ENCODE results near the gene CMTM4. TPM values are rescaled to one million over a fixed set of nuclear protein-coding genes. Genes with fewer than 3 reads are reported as not detected.

The CMTM4 gene
- total RNA-seq, 1 experiment from 2014 or later = 77.8 TPM

DNA sequence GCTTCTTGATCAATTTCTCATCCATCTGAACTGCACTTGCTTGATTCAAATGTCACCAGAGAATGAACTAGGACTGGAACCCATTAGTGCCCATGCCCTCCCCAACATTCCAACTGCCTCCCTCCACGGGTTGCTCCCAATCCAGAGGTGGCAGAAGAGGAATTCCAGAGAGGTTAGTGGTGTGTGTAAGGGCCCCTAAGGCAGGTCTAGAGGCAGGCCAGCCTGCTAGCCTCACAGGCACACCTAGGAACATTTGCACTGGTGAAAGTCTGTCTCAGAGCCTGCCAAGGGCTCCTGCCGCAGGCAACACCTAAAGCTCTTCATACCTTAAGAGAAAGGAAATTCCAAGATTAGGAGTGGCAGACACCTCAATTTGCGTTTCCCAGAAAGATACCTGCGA is 21.2 kb upstream of the CMTM4 start:
- POLR2A ChIA-PET = no interaction called here
- BruUV-seq (replicated peaks) = no TSS peak
- H3K9me2 ChIP-seq (ENCODE audit: insufficient read depth) = no peaks in the 10 kb centered on the region
- H3K36me3 ChIP-seq (ENCODE audit: control insufficient read depth in 1 of 2, insufficient read depth in 2 of 2, low read length in 2 of 2) = peaks cover 10 to 11% of the 10 kb centered on the region in 2 experiments
- CTCF ChIA-PET = interaction anchor here (2.0 kb wide), 1 partner anchor 150 kb away, joined by 4 read pairs; no protein-coding TSS in a partner anchor
- no peak overlapping the region for H3K4me2 ChIP-seq (ENCODE audit: low read length)
- no peaks in the 10 kb centered on the region for H3K79me2 ChIP-seq (ENCODE audit: insufficient read depth, low read length)
- no peaks in the 10 kb centered on the region for H3K9me3 ChIP-seq (ENCODE audit: control insufficient read depth in 1 of 2, insufficient read depth in 1 of 2, low read depth in 1 of 2, low read length in 2 of 2)
- no peaks in the 10 kb centered on the region for H3K27me3 ChIP-seq (ENCODE audit: insufficient read depth, low read length)
- no peaks in the 10 kb centered on the region for H3K4me1 ChIP-seq (ENCODE audit: control insufficient read depth in 1 of 2, insufficient read depth in 2 of 2, low read length in 2 of 2)
- intact Hi-C loops (cut with micrococcal nuclease) = no loop called here
- TF ChIP-seq RAD21 (IDR thresholded peaks at IDR 0.05; ENCODE audit: low read depth) = no peak
- no peak for TF ChIP-seq EGR1 (IDR thresholded peaks at IDR 0.05; ENCODE audit: low read depth)
- no peak for TF ChIP-seq CEBPB (IDR thresholded peaks at IDR 0.05; ENCODE audit: low read depth)
- no peak for TF ChIP-seq EZH2 (IDR thresholded peaks at IDR 0.05)
- TF ChIP-seq SRF (IDR thresholded peaks at IDR 0.05; ENCODE audit: low read depth) = no peak
- TF ChIP-seq ZFX (IDR thresholded peaks at IDR 0.05) = no peak
- no peak for TF ChIP-seq POLR2A (IDR thresholded peaks at IDR 0.05; ENCODE audit: borderline replicate concordance, extremely low read depth, insufficient read depth, insufficient read length)
- no peaks in the 10 kb centered on the region for H4K20me1 ChIP-seq (ENCODE audit: insufficient read depth)
- RAD21 ChIA-PET (ENCODE audit: low non-redundant PET in 1 of 2, low total read pairs in 2 of 2, uncharacterized antibody in 2 of 2, unreplicated experiment in 2 of 2) = no interaction called here
- ATAC-seq (no peak), DNase-seq (ENCODE audit: low read depth, low spot score) (no peak)
- H3K9ac ChIP-seq (ENCODE audit: low read length) = no peak overlapping the region
- no peak overlapping the region for H2AFZ ChIP-seq (ENCODE audit: low read depth, low read length, poor library complexity, severe bottlenecking)
- no peak overlapping the region for H3K4me3 ChIP-seq (replicated peaks in 1 of 2; ENCODE audit: low read depth in 1 of 2, low read length in 2 of 2)
- H3K27ac ChIP-seq (ENCODE audit: low read depth, low read length) = no peak overlapping the region

- H4K20me1 ChIP-seq (ENCODE audit: insufficient read depth) = no peaks in the 10 kb centered on the region
- ChIA-PET POLR2A (no interaction called here), RAD21 (ENCODE audit: low non-redundant PET in 1 of 2, low total read pairs in 2 of 2, uncharacterized antibody in 2 of 2, unreplicated experiment in 2 of 2) (no interaction called here), CTCF (interaction anchor here (1.6 to 2.0 kb wide), 2 partner anchors 113 to 151 kb away, joined by 3 to 4 read pairs; partner anchors contain the start of gene NAE1)
- H3K4me2 ChIP-seq (ENCODE audit: low read length) = no peak overlapping the region
- no peaks in the 10 kb centered on the region for H3K9me2 ChIP-seq (ENCODE audit: insufficient read depth)
- intact Hi-C loops (cut with micrococcal nuclease) = no loop called here
- no peak for DNase-seq (ENCODE audit: low read depth, low spot score)
- no peak overlapping the region for H3K9ac ChIP-seq (ENCODE audit: low read length)
- no peaks in the 10 kb centered on the region for H3K79me2 ChIP-seq (ENCODE audit: insufficient read depth, low read length)
- no TSS peak for BruUV-seq (replicated peaks)
- no peaks in the 10 kb centered on the region for H3K27me3 ChIP-seq (ENCODE audit: insufficient read depth, low read length)
- peak; percentile 87 for ATAC-seq
- TF ChIP-seq, protein P1, sequence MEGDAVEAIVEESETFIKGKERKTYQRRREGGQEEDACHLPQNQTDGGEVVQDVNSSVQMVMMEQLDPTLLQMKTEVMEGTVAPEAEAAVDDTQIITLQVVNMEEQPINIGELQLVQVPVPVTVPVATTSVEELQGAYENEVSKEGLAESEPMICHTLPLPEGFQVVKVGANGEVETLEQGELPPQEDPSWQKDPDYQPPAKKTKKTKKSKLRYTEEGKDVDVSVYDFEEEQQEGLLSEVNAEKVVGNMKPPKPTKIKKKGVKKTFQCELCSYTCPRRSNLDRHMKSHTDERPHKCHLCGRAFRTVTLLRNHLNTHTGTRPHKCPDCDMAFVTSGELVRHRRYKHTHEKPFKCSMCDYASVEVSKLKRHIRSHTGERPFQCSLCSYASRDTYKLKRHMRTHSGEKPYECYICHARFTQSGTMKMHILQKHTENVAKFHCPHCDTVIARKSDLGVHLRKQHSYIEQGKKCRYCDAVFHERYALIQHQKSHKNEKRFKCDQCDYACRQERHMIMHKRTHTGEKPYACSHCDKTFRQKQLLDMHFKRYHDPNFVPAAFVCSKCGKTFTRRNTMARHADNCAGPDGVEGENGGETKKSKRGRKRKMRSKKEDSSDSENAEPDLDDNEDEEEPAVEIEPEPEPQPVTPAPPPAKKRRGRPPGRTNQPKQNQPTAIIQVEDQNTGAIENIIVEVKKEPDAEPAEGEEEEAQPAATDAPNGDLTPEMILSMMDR (IDR thresholded peaks at IDR 0.05 in 2 of 3, conservative IDR thresholded peaks at IDR 0.05 in 1 of 3; ENCODE audit: borderline replicate concordance in 1 of 3, insufficient read depth in 1 of 3, low read depth in 2 of 3, low read length in 2 of 3) = peak; percentile 29 to 67 (median 62); a peak in 5 of 6 replicates
- no peak for TF ChIP-seq CEBPB (IDR thresholded peaks at IDR 0.05; ENCODE audit: low read depth)
- TF ChIP-seq, protein P2, sequence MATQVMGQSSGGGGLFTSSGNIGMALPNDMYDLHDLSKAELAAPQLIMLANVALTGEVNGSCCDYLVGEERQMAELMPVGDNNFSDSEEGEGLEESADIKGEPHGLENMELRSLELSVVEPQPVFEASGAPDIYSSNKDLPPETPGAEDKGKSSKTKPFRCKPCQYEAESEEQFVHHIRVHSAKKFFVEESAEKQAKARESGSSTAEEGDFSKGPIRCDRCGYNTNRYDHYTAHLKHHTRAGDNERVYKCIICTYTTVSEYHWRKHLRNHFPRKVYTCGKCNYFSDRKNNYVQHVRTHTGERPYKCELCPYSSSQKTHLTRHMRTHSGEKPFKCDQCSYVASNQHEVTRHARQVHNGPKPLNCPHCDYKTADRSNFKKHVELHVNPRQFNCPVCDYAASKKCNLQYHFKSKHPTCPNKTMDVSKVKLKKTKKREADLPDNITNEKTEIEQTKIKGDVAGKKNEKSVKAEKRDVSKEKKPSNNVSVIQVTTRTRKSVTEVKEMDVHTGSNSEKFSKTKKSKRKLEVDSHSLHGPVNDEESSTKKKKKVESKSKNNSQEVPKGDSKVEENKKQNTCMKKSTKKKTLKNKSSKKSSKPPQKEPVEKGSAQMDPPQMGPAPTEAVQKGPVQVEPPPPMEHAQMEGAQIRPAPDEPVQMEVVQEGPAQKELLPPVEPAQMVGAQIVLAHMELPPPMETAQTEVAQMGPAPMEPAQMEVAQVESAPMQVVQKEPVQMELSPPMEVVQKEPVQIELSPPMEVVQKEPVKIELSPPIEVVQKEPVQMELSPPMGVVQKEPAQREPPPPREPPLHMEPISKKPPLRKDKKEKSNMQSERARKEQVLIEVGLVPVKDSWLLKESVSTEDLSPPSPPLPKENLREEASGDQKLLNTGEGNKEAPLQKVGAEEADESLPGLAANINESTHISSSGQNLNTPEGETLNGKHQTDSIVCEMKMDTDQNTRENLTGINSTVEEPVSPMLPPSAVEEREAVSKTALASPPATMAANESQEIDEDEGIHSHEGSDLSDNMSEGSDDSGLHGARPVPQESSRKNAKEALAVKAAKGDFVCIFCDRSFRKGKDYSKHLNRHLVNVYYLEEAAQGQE (IDR thresholded peaks at IDR 0.05; ENCODE audit: low read depth) = no peak
- no peak for TF ChIP-seq EZH2 (IDR thresholded peaks at IDR 0.05)
- TF ChIP-seq SIN3A (IDR thresholded peaks at IDR 0.05; ENCODE audit: low read depth) = no peak
- TF ChIP-seq, protein P3, sequence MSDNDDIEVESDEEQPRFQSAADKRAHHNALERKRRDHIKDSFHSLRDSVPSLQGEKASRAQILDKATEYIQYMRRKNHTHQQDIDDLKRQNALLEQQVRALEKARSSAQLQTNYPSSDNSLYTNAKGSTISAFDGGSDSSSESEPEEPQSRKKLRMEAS (IDR thresholded peaks at IDR 0.05) = no peak
- peak; percentile 45 for TF ChIP-seq RAD21 (IDR thresholded peaks at IDR 0.05; ENCODE audit: low read depth)
- no peak overlapping the region for H3K4me3 ChIP-seq (replicated peaks in 1 of 2; ENCODE audit: low read depth in 1 of 2, low read length in 2 of 2)
- no peak overlapping the region for H3K27ac ChIP-seq (ENCODE audit: low read depth, low read length)
- H3K36me3 ChIP-seq (ENCODE audit: control insufficient read depth in 1 of 2, insufficient read depth in 2 of 2, low read length in 2 of 2) = peaks cover 6 to 7% of the 10 kb centered on the region in 2 experiments; a peak in 3 of 4 replicates
- no peak overlapping the region for H2AFZ ChIP-seq (ENCODE audit: low read depth, low read length, poor library complexity, severe bottlenecking)
- no peaks in the 10 kb centered on the region for H3K4me1 ChIP-seq (ENCODE audit: control insufficient read depth in 1 of 2, insufficient read depth in 2 of 2, low read length in 2 of 2)
- no peaks in the 10 kb centered on the region for H3K9me3 ChIP-seq (ENCODE audit: control insufficient read depth in 1 of 2, insufficient read depth in 1 of 2, low read depth in 1 of 2, low read length in 2 of 2)
Measured at GRCh38 chr16:66717112-66717675, 20.7 kb upstream of the CMTM4 start.

All from HCT116 (cell line).